CD4-positive, CD25-positive, alpha-beta regulatory T cell (primary cell): ENCODE results near the gene TM2D3. TPM values are rescaled to one million over a fixed set of nuclear protein-coding genes. Genes with fewer than 3 reads are reported as not detected.

Experiments
- ATAC-seq, 2 donors: fragments of 150-1000 bp; cut with Tn5 transposase; one replicate each; pipeline ENCODE4 v1.10.0; 2021; ENCODE audit warnings: low read depth in 2 of 2, moderate number of reproducible peaks in 2 of 2, moderate library complexity in 1 of 2
- DNase-seq, 3 donors: peaks; one replicate each; pipeline versions ENCODE4 v3.0.0 to v3.0.0-alpha.2; 2012 to 2022; ENCODE audit warnings: mixed read lengths in 1 of 3
- H3K27ac ChIP-seq: one replicate; pipeline ENCODE4 v1.7.0; 2013; ENCODE audit warnings: mild to moderate bottlenecking, low read length; ENCODE audit not compliant: insufficient read depth, poor library complexity, severe bottlenecking
- H3K27me3 ChIP-seq: one replicate; pipeline ENCODE4 v1.7.0; 2013; ENCODE audit warnings: low read length; ENCODE audit not compliant: control insufficient read depth, insufficient read depth
- H3K36me3 ChIP-seq: one replicate; pipeline ENCODE4 v1.7.0; 2013; ENCODE audit warnings: mild to moderate bottlenecking, low read length, moderate library complexity; ENCODE audit not compliant: control insufficient read depth, insufficient read depth
- H3K4me1 ChIP-seq: 2 replicates; pipeline ENCODE4 v1.7.0; 2013; ENCODE audit warnings: mild to moderate bottlenecking, low read length; ENCODE audit not compliant: insufficient read depth, control insufficient read depth, poor library complexity, severe bottlenecking
- H3K4me3 ChIP-seq: one replicate; pipeline ENCODE4 v1.7.0; 2013; ENCODE audit warnings: low read depth, mild to moderate bottlenecking, low read length, moderate library complexity
- H3K9me3 ChIP-seq, 2 experiments: 1 replicate in 1 of 2; 2 replicates in 1 of 2; pipeline ENCODE4 v1.7.0; 2013; ENCODE audit warnings: low read length in 2 of 2, mild to moderate bottlenecking in 1 of 2, moderate library complexity in 1 of 2; ENCODE audit not compliant: control insufficient read depth in 2 of 2
- H3K27ac Mint-ChIP-seq, 3 donors: one replicate each; pipeline ENCODE4 v1.8.0; 2020 to 2022; ENCODE audit warnings: mild to moderate bottlenecking in 3 of 3, mixed read lengths in 3 of 3, moderate library complexity in 2 of 3
- H3K27me3 Mint-ChIP-seq: one replicate; pipeline ENCODE4 v1.8.0; 2022; ENCODE audit warnings: mild to moderate bottlenecking, mixed read lengths
- H3K36me3 Mint-ChIP-seq: one replicate; pipeline ENCODE4 v1.8.0; 2020; ENCODE audit warnings: mixed read lengths
- H3K4me1 Mint-ChIP-seq, 4 donors: one replicate each; pipeline ENCODE4 v1.8.0; 2020 to 2022; ENCODE audit warnings: mixed read lengths in 4 of 4, mild to moderate bottlenecking in 1 of 4
- H3K4me3 Mint-ChIP-seq, 4 donors: one replicate each; pipeline ENCODE4 v1.8.0; 2020 to 2022; ENCODE audit warnings: mild to moderate bottlenecking in 4 of 4, mixed read lengths in 4 of 4, moderate library complexity in 3 of 4
- H3K9me3 Mint-ChIP-seq, 7 donors: one replicate each; pipeline ENCODE4 v1.8.0; 2020 to 2022; ENCODE audit warnings: mixed read lengths in 7 of 7, mild to moderate bottlenecking in 3 of 7, moderate library complexity in 2 of 7
- polyA plus RNA-seq, 4 donors: library from polyadenylated mRNA; unstranded; fragments of 300-500 nt; fragmentation: Illumina TruSeq; gene quantifications; one replicate each; pipeline ENCODE4 v1.2.3, GENCODE V29; 2021
- total RNA-seq: library from RNA; stranded (reverse); gene quantifications from one replicate; pipeline ENCODE4 v1.2.3, GENCODE V29; 2022

The TM2D3 gene
- total and polyA plus RNA-seq, 5 donors from 2014 or later: 30.9 to 85.4 (median 43.6) TPM

GRCh38 chr15:101669744-101670143 is 17.6 kb upstream of the TM2D3 start:
- ATAC-seq (no peak), DNase-seq (no peak)
- H3K27me3 Mint-ChIP-seq: no peaks in the 10 kb centered on the region
- Histone ChIP-seq H3K27ac (no peak overlapping the region), H3K4me1 (no peaks in the 10 kb centered on the region), H3K4me3 (no peak overlapping the region), H3K36me3 (peaks cover 43% of the 10 kb centered on the region), H3K9me3 (no peaks in the 10 kb centered on the region), H3K27me3 (no peaks in the 10 kb centered on the region)
- peaks cover 60% of the 10 kb centered on the region for H3K36me3 Mint-ChIP-seq
- H3K27ac Mint-ChIP-seq: no peak overlapping the region
- peaks cover 0 to 1% (median 0%) of the 10 kb centered on the region in 7 donors for H3K9me3 Mint-ChIP-seq
- H3K4me1 Mint-ChIP-seq: peaks cover 0 to 6% (median 1%) of the 10 kb centered on the region in 4 donors
- no peak overlapping the region for H3K4me3 Mint-ChIP-seq

GRCh38 chr15:101667881-101668280 is 15.7 kb upstream of the TM2D3 start:
- peaks cover 45% of the 10 kb centered on the region for H3K36me3 Mint-ChIP-seq
- peaks cover 0 to 1% (median 0%) of the 10 kb centered on the region in 7 donors for H3K9me3 Mint-ChIP-seq

GRCh38 chr15:101664303-101664913 is 12.2 kb upstream of the TM2D3 start:
- Mint-ChIP-seq H3K4me3 (no peak overlapping the region), H3K27ac (no peak overlapping the region), H3K27me3 (no peaks in the 10 kb centered on the region), H3K4me1 (peaks cover 0 to 5% (median 1%) of the 10 kb centered on the region in 4 donors), H3K9me3 (peaks cover 0 to 1% (median 0%) of the 10 kb centered on the region in 7 donors), H3K36me3 (peaks cover 24% of the 10 kb centered on the region)
- Histone ChIP-seq H3K27ac (no peak overlapping the region), H3K4me1 (no peaks in the 10 kb centered on the region), H3K9me3 (no peaks in the 10 kb centered on the region), H3K27me3 (no peaks in the 10 kb centered on the region), H3K4me3 (no peak overlapping the region), H3K36me3 (peaks cover 13% of the 10 kb centered on the region)
- ATAC-seq: no peak
- no peak for DNase-seq

More at GRCh38 chr15:101667881-101668280, 15.7 kb upstream of the TM2D3 start:
- Histone ChIP-seq H3K27ac (no peak overlapping the region), H3K9me3 (no peaks in the 10 kb centered on the region), H3K36me3 (peaks cover 28% of the 10 kb centered on the region), H3K4me1 (no peaks in the 10 kb centered on the region), H3K4me3 (no peak overlapping the region), H3K27me3 (no peaks in the 10 kb centered on the region)
- DNase-seq: no peak
- Mint-ChIP-seq H3K4me3 (no peak overlapping the region), H3K27me3 (no peaks in the 10 kb centered on the region), H3K27ac (no peak overlapping the region), H3K4me1 (peaks cover 0 to 8% (median 1%) of the 10 kb centered on the region in 4 donors)
- no peak for ATAC-seq

GRCh38 chr15:101662203-101662602 is 10.0 kb upstream of the TM2D3 start:
- Mint-ChIP-seq H3K27me3 (no peaks in the 10 kb centered on the region), H3K4me3 (no peak overlapping the region), H3K27ac (no peak overlapping the region), H3K36me3 (peaks cover 15% of the 10 kb centered on the region), H3K9me3 (no peaks in the 10 kb centered on the region), H3K4me1 (peaks cover 0 to 5% (median 1%) of the 10 kb centered on the region in 4 donors)
- DNase-seq: no peak
- Histone ChIP-seq H3K36me3 (peaks cover 15% of the 10 kb centered on the region), H3K27ac (no peak overlapping the region), H3K4me3 (no peak overlapping the region), H3K4me1 (no peaks in the 10 kb centered on the region), H3K27me3 (no peaks in the 10 kb centered on the region), H3K9me3 (no peaks in the 10 kb centered on the region)
- no peak for ATAC-seq

GRCh38 chr15:101660005-101660404 is 7.8 kb upstream of the TM2D3 start:
- H3K9me3 Mint-ChIP-seq: no peaks in the 10 kb centered on the region
- Histone ChIP-seq H3K27ac (no peak overlapping the region), H3K27me3 (no peaks in the 10 kb centered on the region), H3K4me3 (no peak overlapping the region), H3K36me3 (peaks cover 21% of the 10 kb centered on the region), H3K9me3 (no peaks in the 10 kb centered on the region), H3K4me1 (no peaks in the 10 kb centered on the region)
- H3K36me3 Mint-ChIP-seq: peaks cover 13% of the 10 kb centered on the region
- ATAC-seq (no peak), DNase-seq (no peak)
- no peaks in the 10 kb centered on the region for H3K27me3 Mint-ChIP-seq
- peaks cover 0 to 5% (median under 1%) of the 10 kb centered on the region in 4 donors for H3K4me1 Mint-ChIP-seq
- H3K4me3 Mint-ChIP-seq: no peak overlapping the region
- H3K27ac Mint-ChIP-seq: peak overlapping the region in 1 of 3 donors; percentile 65

- H3K36me3 ChIP-seq: peaks cover 21% of the 10 kb centered on the region
- H3K27ac ChIP-seq: no peak overlapping the region
- no peaks in the 10 kb centered on the region for H3K27me3 Mint-ChIP-seq
- DNase-seq: no peak
- peaks cover 0 to 11% (median 4%) of the 10 kb centered on the region in 4 donors for H3K4me1 Mint-ChIP-seq
- H3K27me3 ChIP-seq: no peaks in the 10 kb centered on the region
- H3K36me3 Mint-ChIP-seq: peaks cover 13% of the 10 kb centered on the region
- no peak overlapping the region for H3K27ac Mint-ChIP-seq
- H3K9me3 ChIP-seq: no peaks in the 10 kb centered on the region
- H3K4me3 Mint-ChIP-seq: no peak overlapping the region
- H3K4me1 ChIP-seq: peaks cover under 1% of the 10 kb centered on the region
- H3K9me3 Mint-ChIP-seq: no peaks in the 10 kb centered on the region
- H3K4me3 ChIP-seq: no peak overlapping the region
- ATAC-seq: no peak
These were observed 6.0 kb upstream of the TM2D3 start for GRCh38 chr15:101657968-101658784.

GRCh38 chr15:101657171-101657570 is 5.0 kb upstream of the TM2D3 start:
- H3K4me1 Mint-ChIP-seq: peaks cover 0 to 16% (median 4%) of the 10 kb centered on the region in 4 donors
- ATAC-seq: no peak
- H3K36me3 Mint-ChIP-seq: peaks cover 13% of the 10 kb centered on the region

More at GRCh38 chr15:101657171-101657570, 5.0 kb upstream of the TM2D3 start:
- no peaks in the 10 kb centered on the region for H3K27me3 Mint-ChIP-seq
- no peaks in the 10 kb centered on the region for H3K9me3 Mint-ChIP-seq
- Histone ChIP-seq H3K36me3 (peaks cover 18% of the 10 kb centered on the region), H3K27me3 (no peaks in the 10 kb centered on the region), H3K27ac (no peak overlapping the region), H3K4me3 (no peak overlapping the region), H3K4me1 (peaks cover 8% of the 10 kb centered on the region), H3K9me3 (no peaks in the 10 kb centered on the region)
- no peak overlapping the region for H3K4me3 Mint-ChIP-seq
- DNase-seq: no peak
- no peak overlapping the region for H3K27ac Mint-ChIP-seq
